ENCODE data around the gene AQP10.

DNA sequence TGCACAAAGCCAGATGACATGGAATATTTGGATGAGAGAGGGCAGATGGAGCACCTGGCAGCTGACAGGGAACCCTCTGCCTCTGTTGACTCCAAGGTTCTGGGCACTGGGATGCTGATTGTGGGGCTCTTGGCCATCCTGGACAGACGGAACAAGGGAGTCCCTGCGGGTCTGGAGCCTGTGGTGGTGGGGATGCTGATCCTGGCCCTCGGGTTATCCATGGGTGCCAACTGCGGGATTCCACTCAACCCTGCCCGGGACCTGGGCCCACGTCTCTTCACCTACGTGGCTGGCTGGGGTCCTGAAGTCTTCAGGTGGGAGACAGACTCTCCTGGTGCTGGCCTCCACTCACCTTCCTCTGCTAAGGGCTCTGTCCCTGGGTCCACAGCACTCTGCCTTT lies 2.6 kb downstream of the AQP10 start:
- TF ChIP-seq, protein P1, sequence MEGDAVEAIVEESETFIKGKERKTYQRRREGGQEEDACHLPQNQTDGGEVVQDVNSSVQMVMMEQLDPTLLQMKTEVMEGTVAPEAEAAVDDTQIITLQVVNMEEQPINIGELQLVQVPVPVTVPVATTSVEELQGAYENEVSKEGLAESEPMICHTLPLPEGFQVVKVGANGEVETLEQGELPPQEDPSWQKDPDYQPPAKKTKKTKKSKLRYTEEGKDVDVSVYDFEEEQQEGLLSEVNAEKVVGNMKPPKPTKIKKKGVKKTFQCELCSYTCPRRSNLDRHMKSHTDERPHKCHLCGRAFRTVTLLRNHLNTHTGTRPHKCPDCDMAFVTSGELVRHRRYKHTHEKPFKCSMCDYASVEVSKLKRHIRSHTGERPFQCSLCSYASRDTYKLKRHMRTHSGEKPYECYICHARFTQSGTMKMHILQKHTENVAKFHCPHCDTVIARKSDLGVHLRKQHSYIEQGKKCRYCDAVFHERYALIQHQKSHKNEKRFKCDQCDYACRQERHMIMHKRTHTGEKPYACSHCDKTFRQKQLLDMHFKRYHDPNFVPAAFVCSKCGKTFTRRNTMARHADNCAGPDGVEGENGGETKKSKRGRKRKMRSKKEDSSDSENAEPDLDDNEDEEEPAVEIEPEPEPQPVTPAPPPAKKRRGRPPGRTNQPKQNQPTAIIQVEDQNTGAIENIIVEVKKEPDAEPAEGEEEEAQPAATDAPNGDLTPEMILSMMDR (conservative IDR thresholded peaks at IDR 0.05; ENCODE audit: low read depth, low read length) = no peak
- no peak for TF ChIP-seq MXI1 (IDR thresholded peaks at IDR 0.05; ENCODE audit: borderline replicate concordance, low read depth, low read length)
- TF ChIP-seq MAFK (IDR thresholded peaks at IDR 0.05; ENCODE audit: low read depth, low read length) = no peak
- no peak for TF ChIP-seq POLR2A (IDR thresholded peaks at IDR 0.05; ENCODE audit: low read depth, low read length)
- TF ChIP-seq RCOR1 (IDR thresholded peaks at IDR 0.05; ENCODE audit: insufficient replicate concordance, low read length) = no peak

Data from IMR-90 (cell line).